Activated CD4-positive, alpha-beta T cell treated with anti-CD3 and anti-CD28 coated beads for 4 hours (primary cell): ENCODE data around the gene NFATC4.
"Not testable (repeated sequence)": the region's sequence is repeated elsewhere in the genome, so short reads cannot be mapped to it uniquely, and the experiment has no call there.

ENCODE experiments used
- DNase-seq, 2 donors: peaks; one replicate each; pipeline ENCODE4 v3.0.0-alpha.2; 2020

NFATC4 gene

DNA sequence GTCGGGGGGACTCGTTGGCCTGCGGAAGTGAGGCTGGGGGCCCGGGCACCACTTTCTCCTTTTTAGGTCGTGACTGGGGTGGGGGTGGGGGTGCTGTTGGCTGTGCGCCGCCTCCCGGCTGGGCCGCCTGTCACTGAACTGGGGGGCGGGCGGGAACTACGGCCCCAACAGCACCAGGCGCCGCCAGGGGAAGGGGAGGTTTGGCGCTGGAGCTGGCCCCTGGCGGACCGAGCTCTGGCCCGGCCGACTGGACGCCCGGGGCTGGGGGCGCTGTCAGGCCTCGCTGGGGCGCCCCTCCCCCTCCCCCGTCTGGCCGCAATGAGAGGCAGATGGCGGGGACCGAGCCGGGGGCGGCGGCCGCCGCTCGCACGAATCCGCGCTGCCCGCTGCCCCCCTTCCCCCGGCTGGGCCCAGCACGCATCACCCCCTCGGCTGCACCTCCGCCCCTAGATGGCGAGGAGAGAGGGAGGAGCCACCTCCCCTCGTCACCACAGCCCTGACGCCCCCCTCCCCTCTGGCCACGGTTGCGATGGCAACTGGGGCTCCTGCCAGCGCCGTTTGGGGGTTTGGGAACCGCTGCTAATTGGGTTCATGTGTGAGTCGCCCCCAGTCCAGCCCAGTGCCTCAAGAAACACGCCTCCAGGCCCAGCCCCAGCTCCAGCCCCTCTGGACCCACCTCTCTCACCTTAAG, 723 bp downstream of the NFATC4 start:
- DNase-seq, result peak in 1 of 2 donors; percentile 35

DNA sequence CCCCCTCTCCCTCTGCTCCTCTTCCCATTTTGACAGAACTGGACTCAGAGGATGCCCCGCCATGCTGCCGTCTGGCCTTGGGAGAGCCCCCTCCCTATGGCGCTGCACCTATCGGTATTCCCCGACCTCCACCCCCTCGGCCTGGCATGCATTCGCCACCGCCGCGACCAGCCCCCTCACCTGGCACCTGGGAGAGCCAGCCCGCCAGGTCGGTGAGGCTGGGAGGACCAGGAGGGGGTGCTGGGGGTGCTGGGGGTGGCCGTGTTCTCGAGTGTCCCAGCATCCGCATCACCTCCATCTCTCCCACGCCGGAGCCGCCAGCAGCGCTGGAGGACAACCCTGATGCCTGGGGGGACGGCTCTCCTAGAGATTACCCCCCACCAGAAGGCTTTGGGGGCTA, 1.5 kb downstream of the NFATC4 start:
- DNase-seq, result no peak

- no peak for DNase-seq
Measured at GRCh38 chr14:24369907-24370687, 2.1 kb downstream of the NFATC4 start.

DNA sequence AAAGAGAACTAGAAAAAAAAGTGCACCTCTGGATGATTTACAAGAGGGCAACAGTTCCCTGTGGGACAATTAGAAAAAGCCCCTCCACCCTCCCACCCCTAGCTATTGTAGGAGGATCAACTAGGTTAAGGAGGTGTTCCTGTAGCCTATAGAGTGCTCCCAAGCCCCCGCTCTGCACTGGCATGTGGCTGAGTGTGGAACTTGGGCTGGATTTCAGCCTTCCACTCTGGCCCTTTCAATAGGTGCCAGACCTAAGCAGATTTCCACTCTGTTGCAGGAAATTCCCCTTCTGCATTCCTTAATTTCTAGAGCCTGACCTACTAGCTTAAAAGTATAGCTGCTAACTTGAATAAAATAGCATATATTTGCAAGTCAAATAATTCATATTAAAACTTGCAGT, 2.8 kb downstream of the NFATC4 start:
- no peak for DNase-seq

DNA sequence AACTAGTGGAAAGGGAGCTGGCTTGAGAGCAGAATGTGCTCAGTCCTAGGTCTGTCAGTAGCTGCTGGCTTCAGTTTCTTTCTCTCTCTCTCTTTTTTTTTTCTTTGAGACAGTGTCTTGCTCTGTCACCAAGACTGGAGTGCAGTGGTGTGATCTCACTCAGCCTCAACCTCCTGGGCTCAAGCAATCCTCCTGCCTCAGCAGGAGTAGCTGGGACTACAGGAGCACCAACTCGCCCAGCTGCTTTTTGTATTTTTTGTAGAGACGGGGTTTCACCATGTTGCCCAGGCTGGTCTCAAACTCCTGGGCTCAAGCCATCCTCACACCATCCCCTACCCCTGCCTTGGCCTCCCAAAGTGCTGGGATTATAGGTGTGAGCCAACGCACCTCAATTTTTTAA, 3.6 kb downstream of the NFATC4 start:
- not testable (repeated sequence) for DNase-seq

DNA sequence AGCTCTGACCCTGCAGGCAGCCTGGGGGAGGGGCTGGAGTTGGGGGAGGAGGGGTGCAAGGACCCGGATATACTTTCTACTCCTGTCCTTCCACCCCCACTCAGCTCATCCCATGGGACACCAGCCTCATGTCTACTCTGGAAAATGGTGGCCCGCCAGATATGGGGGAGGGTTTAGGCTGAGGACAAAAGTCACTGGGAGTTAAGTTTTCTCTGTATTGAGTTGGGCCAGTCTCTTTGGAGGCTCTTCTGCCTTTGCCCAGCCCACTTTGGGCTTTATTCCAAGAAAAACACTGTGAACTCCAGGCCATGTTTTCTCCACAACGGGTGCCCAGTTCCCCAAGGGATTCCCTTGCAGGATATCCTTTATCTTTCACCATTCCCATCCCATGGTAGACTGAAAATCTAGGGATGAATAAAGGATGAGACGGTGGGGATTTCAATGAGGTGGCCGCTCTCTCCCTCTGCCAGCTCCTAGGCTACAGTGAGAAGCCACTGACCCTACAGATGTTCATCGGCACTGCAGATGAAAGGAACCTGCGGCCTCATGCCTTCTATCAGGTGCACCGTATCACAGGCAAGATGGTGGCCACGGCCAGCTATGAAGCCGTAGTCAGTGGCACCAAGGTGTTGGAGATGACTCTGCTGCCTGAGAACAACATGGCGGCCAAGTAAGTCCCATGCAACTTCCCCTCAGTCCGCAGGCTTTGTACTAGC, 4.9 kb downstream of the NFATC4 start:
- no peak for DNase-seq

GRCh38 chr14:24376448-24377070, 8.6 kb downstream of the NFATC4 start:
- no peak for DNase-seq

DNA sequence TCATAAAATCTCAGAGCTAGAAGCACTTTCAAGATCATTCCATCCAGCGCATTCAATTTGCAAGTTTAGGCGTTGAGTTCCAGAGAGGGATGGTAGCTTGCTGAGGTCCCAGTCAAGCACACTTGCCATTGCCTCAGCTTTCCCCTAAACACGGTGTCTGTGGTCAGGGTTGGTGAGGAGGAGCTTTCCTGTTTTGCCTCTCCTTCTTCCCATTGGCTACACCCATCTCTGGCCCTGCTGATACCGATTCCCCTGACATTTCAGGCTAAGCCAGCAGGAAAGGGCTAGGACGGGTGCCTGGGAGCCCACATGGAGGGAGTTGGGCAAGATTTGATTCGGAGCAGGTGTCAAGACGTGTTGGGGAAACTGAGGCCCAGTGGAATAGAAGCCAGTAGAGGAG, 9.1 kb downstream of the NFATC4 start:
- DNase-seq, result no peak

DNA sequence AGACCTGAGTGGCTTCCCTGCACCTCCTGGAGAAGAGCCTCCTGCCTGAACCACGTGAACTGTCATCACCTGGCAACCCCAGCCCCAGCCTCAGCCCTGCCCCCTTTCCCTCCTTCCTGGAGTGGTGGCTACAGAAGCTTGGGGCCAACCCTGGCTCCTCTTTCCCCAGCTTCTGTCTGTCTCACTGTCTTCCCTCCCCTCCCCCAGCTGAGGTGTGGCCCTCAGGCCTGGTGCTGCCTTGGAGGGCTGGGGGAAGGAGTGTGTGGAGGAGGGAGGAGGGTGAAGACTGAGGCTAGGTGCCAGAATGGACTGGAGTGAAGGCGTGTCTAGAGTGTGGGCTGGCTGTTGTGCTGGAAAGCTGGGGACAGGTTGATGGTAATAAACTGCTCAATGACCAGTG, 9.7 kb downstream of the NFATC4 start:
- DNase-seq, result no peak

GRCh38 chr14:24378327-24378726, 10.3 kb downstream of the NFATC4 start:
- DNase-seq, result no peak

- DNase-seq, result no peak
Measured at GRCh38 chr14:24378981-24379906, 11.3 kb downstream of the NFATC4 start.

DNA sequence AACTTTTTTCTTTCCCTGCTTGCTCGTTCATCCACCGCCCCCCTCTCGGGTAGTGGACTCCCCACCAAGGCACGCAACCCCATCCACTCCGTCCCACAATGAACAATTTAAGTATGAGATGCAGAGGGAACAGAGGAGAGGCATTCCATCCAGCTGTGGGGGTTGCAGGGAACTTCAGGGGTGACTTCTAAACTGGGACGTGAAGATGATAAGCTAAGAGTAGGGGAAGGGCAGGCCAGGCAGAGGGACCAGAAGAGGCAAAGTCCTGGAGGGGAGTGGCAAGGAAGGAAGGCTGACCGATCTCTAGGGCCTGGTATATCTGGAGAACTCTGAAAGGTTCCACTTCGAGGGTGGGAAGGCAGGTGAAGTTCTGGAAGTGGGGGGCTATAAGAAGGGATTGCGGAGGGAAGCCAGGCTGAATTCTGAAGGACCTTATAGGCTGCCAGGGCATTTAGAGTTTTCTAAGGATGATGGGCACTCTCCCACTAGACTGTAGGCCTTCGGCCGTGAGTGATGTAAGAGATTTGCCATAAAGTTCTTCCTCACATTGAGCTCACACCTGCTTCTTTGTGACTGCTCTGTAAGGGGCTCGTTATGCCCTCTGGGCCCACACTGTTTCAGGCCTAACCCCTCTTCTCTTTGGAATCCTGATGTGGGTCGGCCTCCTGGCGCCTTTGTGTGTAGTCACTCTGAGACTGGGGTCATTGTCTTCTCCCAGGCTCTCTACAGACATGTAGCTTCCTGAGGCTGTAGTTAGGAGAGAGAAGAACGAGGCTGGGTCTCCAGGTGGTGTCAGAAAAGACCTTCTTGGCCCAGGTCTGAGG, 12.1 kb downstream of the NFATC4 start:
- no peak for DNase-seq

DNA sequence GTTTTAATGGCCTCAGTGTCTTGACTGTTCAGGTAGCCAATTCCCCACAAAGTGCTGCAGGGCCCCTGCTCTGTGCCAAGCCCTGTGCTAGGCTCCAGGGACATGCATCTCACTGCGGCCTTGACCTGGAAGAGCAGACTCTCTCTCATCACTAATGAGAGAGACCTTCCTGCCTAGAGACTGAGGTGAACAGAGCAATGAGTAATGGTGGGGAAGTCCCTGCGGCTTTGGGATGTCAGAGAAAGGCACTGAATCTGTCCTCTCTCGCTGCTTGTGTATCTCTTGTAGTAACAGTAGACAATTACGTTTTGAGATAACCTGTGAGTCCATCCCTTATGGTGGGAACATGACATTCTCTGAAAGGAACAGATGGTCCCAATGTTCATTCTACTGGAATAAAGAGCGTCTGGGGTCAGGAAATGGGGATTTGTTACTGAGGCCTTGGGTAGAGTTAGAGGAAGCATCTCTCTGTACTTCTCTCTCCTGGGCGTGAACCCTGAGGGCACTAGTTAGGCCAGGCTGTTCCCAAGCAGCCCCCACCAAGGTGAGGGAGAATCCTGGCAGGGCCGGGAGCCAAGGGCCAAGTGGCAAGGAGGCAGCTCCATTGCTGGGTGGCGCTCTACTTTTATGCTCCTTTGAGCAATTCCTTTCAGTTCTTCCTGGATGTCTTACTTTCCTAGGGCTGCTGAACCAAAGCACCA, 13.5 kb downstream of the NFATC4 start:
- no peak for DNase-seq

DNA sequence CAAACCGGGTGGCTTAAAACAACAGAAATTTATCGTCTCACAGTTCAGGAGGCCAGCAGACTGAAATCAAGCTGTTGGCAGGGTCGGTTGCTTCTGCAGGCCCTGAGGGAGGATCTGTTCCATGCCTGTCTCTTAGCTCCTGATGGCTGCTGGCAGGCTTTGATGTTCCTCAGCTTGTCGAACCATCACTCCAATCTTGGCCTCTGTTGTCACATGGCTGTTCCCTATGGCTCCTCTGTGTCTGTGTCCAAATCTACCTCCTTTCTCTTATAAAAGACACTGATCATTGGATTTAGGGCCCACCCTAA, 14.0 kb downstream of the NFATC4 start:
- no peak for DNase-seq

DNA sequence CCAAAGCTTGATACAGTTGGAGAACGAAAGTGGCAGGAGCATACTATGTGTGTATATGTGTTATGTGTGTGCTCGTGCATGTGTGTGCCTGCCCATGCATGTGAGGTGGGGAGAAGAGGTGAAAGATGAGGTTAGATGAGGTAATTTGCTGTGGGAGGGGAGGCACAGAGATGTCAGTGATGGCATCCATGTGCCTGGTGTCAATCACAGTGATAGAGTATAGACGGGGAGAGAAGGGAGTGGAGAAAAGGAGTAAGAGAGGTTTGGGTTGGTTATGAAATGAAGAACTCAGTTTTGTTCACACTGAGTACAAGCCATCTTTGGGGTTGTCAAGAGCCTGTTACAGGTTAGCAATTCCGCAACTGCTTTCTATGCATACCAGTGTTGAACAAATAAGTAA, 16.2 kb downstream of the NFATC4 start:
- no peak for DNase-seq

- no peak for DNase-seq
Measured at GRCh38 chr14:24385524-24385923, 17.5 kb downstream of the NFATC4 start.

- DNase-seq, result no peak
Measured at GRCh38 chr14:24387009-24387345, 19.0 kb downstream of the NFATC4 start.

GRCh38 chr14:24387579-24387978, 19.6 kb downstream of the NFATC4 start:
- DNase-seq, result not testable (repeated sequence)

GRCh38 chr14:24388474-24389179, 20.6 kb downstream of the NFATC4 start:
- no peak for DNase-seq

- DNase-seq, result no peak
Measured at GRCh38 chr14:24389226-24389848, 21.4 kb downstream of the NFATC4 start.
